Loucy (cell line): ENCODE data around the gene LRRC72.
A peak's percentile ranks its signal among the peaks of the same experiment; 100 is the strongest.

Experiments used
- H2AFZ ChIP-seq: fragments of 200-600 bp; sonication (generic); 2 replicates; pipeline ENCODE4 v1.6.0; 2016; ENCODE audit warnings: antibody characterized with exemption, mild to moderate bottlenecking, low read length, moderate library complexity
- H3F3A ChIP-seq: fragments of 200-600 bp; 2 replicates; pipeline ENCODE4 v1.6.0; 2016; ENCODE audit warnings: antibody characterized with exemption, low read depth, mild to moderate bottlenecking
- H3K27me3 ChIP-seq: fragments of 200-600 bp; sonication (generic); 2 replicates; pipeline ENCODE4 v1.6.1; 2014; ENCODE audit warnings: low read length, mild to moderate bottlenecking; ENCODE audit not compliant: insufficient read depth, poor library complexity, severe bottlenecking
- H3K36me3 ChIP-seq: fragments of 200-600 bp; sonication (generic); 2 replicates; pipeline ENCODE4 v1.6.1; 2016; ENCODE audit warnings: low read length; ENCODE audit not compliant: insufficient read depth
- H3K4me1 ChIP-seq: fragments of 200-600 bp; sonication (generic); 2 replicates; pipeline ENCODE4 v1.5.1; 2014; ENCODE audit warnings: low read length, mild to moderate bottlenecking; ENCODE audit not compliant: insufficient read depth, poor library complexity, severe bottlenecking
- H3K4me2 ChIP-seq: fragments of 200-600 bp; sonication (generic); 2 replicates; pipeline ENCODE4 v1.6.0; 2014; ENCODE audit warnings: antibody characterized with exemption, low read length, low read depth, mild to moderate bottlenecking; ENCODE audit not compliant: poor library complexity, severe bottlenecking
- H3K4me3 ChIP-seq: fragments of 200-600 bp; sonication (generic); 2 replicates; pipeline ENCODE4 v1.5.1; 2014; ENCODE audit warnings: low read length, mild to moderate bottlenecking, mixed read lengths; ENCODE audit not compliant: poor library complexity, severe bottlenecking
- H3K79me2 ChIP-seq: fragments of 200-600 bp; sonication (generic); 2 replicates; pipeline ENCODE4 v1.6.1; 2014; ENCODE audit warnings: low read length; ENCODE audit not compliant: insufficient read depth
- H3K9ac ChIP-seq: fragments of 200-600 bp; sonication (generic); 2 replicates; pipeline ENCODE4 v1.6.0; 2014; ENCODE audit warnings: mild to moderate bottlenecking, low read depth, low read length, moderate library complexity; ENCODE audit not compliant: poor library complexity, severe bottlenecking
- H3K9me2 ChIP-seq: fragments of 200-600 bp; sonication (generic); replicated peaks from 2 replicates; pipeline ENCODE4 v1.6.1; 2016; ENCODE audit warnings: low read depth, low read length, mixed read lengths
- H3K9me3 ChIP-seq: fragments of 200-600 bp; sonication (generic); 2 replicates; pipeline ENCODE4 v1.6.1; 2014; ENCODE audit warnings: mild to moderate bottlenecking, antibody characterized with exemption, low read length, low read depth; ENCODE audit not compliant: insufficient read depth
- H4K20me1 ChIP-seq: fragments of 200-600 bp; sonication (generic); 2 replicates; pipeline ENCODE4 v1.6.0; 2014; ENCODE audit warnings: antibody characterized with exemption, low read length, mild to moderate bottlenecking; ENCODE audit not compliant: insufficient read depth, poor library complexity, severe bottlenecking
- CTCF ChIP-seq: fragments of 200-600 bp; sonication (generic); conservative IDR thresholded peaks from 2 replicates; pipeline ENCODE4 v1.5.1; 2014; ENCODE audit warnings: mild to moderate bottlenecking, antibody characterized with exemption, low read length
- EZH2phosphoT487 ChIP-seq: fragments of 200-600 bp; IDR thresholded peaks from 2 replicates; pipeline ENCODE4 v1.6.1; 2018; ENCODE audit warnings: antibody characterized with exemption, mild to moderate bottlenecking, moderate library complexity, borderline replicate concordance

Gene LRRC72

GRCh38 chr7:16558761-16559302 is 32.2 kb downstream of the LRRC72 start:
- H3K4me2 ChIP-seq = no peak overlapping the region
- TF ChIP-seq EZH2phosphoT487 = no peak
- TF ChIP-seq CTCF = no peak
- H2AFZ ChIP-seq = no peak overlapping the region
- H3K79me2 ChIP-seq = no peaks in the 10 kb centered on the region
- H3F3A ChIP-seq = no peaks in the 10 kb centered on the region
- H3K4me1 ChIP-seq = peaks cover 5% of the 10 kb centered on the region
- H3K27me3 ChIP-seq = no peaks in the 10 kb centered on the region
- no peak overlapping the region for H3K9ac ChIP-seq
- H3K4me3 ChIP-seq = no peak overlapping the region
- no peaks in the 10 kb centered on the region for H3K36me3 ChIP-seq
- H4K20me1 ChIP-seq = no peaks in the 10 kb centered on the region
- H3K9me2 ChIP-seq = no peaks in the 10 kb centered on the region
- no peaks in the 10 kb centered on the region for H3K9me3 ChIP-seq

GRCh38 chr7:16559497-16560179 is 33.0 kb downstream of the LRRC72 start:
- Histone ChIP-seq H3F3A (no peaks in the 10 kb centered on the region), H3K27me3 (no peaks in the 10 kb centered on the region), H4K20me1 (no peaks in the 10 kb centered on the region), H3K79me2 (no peaks in the 10 kb centered on the region), H2AFZ (no peak overlapping the region), H3K4me2 (no peak overlapping the region), H3K4me3 (no peak overlapping the region), H3K36me3 (no peaks in the 10 kb centered on the region), H3K4me1 (peaks cover 13% of the 10 kb centered on the region), H3K9ac (no peak overlapping the region), H3K9me3 (no peaks in the 10 kb centered on the region), H3K9me2 (no peaks in the 10 kb centered on the region)
- TF ChIP-seq CTCF = no peak
- TF ChIP-seq EZH2phosphoT487 = no peak

GRCh38 chr7:16561943-16562342 is 35.3 kb downstream of the LRRC72 start:
- 0 out of 2 replicates have a peak overlapping the region, but pooled peaks have one; percentile 38 for H2AFZ ChIP-seq
- H3K36me3 ChIP-seq = no peaks in the 10 kb centered on the region
- no peaks in the 10 kb centered on the region for H3F3A ChIP-seq
- no peak overlapping the region for H3K4me2 ChIP-seq
- no peaks in the 10 kb centered on the region for H3K9me3 ChIP-seq
- no peaks in the 10 kb centered on the region for H3K79me2 ChIP-seq
- H3K4me1 ChIP-seq = peaks cover 15% of the 10 kb centered on the region
- no peaks in the 10 kb centered on the region for H3K9me2 ChIP-seq
- H4K20me1 ChIP-seq = no peaks in the 10 kb centered on the region
- TF ChIP-seq CTCF = no peak
- TF ChIP-seq EZH2phosphoT487 = no peak
- no peak overlapping the region for H3K9ac ChIP-seq
- no peaks in the 10 kb centered on the region for H3K27me3 ChIP-seq
- no peak overlapping the region for H3K4me3 ChIP-seq
